Endothelial cell of umbilical vein (primary cell): Measurements from ENCODE around the gene OLFML2B.

ENCODE experiments used
- EZH2 ChIP-seq: IDR thresholded peaks from 2 replicates; pipeline ENCODE4 v1.6.1; 2012; ENCODE audit warnings: borderline replicate concordance, low read depth, mild to moderate bottlenecking, moderate library complexity, low read length, inconsistent platforms; ENCODE audit not compliant: severe bottlenecking
- POLR2AphosphoS5 ChIP-seq: IDR thresholded peaks from 2 replicates; pipeline ENCODE4 v1.6.1; 2012; ENCODE audit warnings: low read depth, mild to moderate bottlenecking, control low read depth, low read length, moderate library complexity; ENCODE audit not compliant: insufficient read depth

- TF ChIP-seq POLR2AphosphoS5 (no peak), EZH2 (no peak)
Measured at GRCh38 chr1:162020150-162020549, 3.5 kb downstream of the OLFML2B start.
